Esophagus squamous epithelium (tissue), 5 donors: ENCODE results near the gene ZNF268. TPM values are rescaled to one million over a fixed set of nuclear protein-coding genes. Genes with fewer than 3 reads are reported as not detected.

Experiments used
- DNase-seq: peaks from one replicate; lab custom pipeline; 2025; lab: John Stamatoyannopoulos, UW
- H3K27ac ChIP-seq, 4 donors: fragments of 200-600 bp; sonication (generic); one replicate each; pipeline ENCODE4 v1.5.1; 2016 to 2019; ENCODE audit warnings: mild to moderate bottlenecking in 1 of 4
- H3K27me3 ChIP-seq, 4 donors: fragments of 200-600 bp; sonication (generic); 1 replicate in 3 of 4; 2 replicates in 1 of 4; pipeline versions ENCODE4 v1.5.1 to v1.6.0; 2017 to 2021; ENCODE audit warnings: antibody characterized with exemption in 1 of 4
- H3K36me3 ChIP-seq, 3 donors: fragments of 200-600 bp; sonication (generic); one replicate each; pipeline ENCODE4 v1.5.1; 2016 to 2019
- H3K4me1 ChIP-seq, 3 donors: fragments of 200-600 bp; sonication (generic); one replicate each; pipeline ENCODE4 v1.5.1; 2017 to 2019
- H3K4me3 ChIP-seq, 4 donors: fragments of 200-600 bp; sonication (generic); 1 replicate in 3 of 4; 2 replicates in 1 of 4; pipeline ENCODE4 v1.5.1; 2016 to 2019; ENCODE audit warnings: mild to moderate bottlenecking in 2 of 4, moderate library complexity in 1 of 4
- H3K9me3 ChIP-seq, 3 donors: fragments of 200-600 bp; sonication (generic); one replicate each; pipeline ENCODE4 v1.5.1; 2016 to 2019
- POLR2A ChIP-seq, 4 donors: fragments of 450-650 bp; IDR thresholded peaks; one replicate each; pipeline ENCODE4 v1.6.1; 2017; ENCODE audit warnings: antibody characterized with exemption in 4 of 4, mild to moderate bottlenecking in 4 of 4, moderate library complexity in 3 of 4
- WGBS, 2 donors: methylation state at CpG; one replicate each; pipeline ENCODE4 v1.1.5; 2018; 5-methylcytosine and 5-hydroxymethylcytosine counted together
- intact Hi-C: fragments of 100-400 bp; cut with DNase I; formaldehyde crosslinking; loops from one replicate; pipeline ENCODE4 v1.15.0; 2022
- total RNA-seq, 4 donors: library from RNA; depleted of rRNA; stranded (reverse); fragments of >200 nt; gene quantifications; one replicate each; pipeline ENCODE4 v1.1.0, GENCODE V29; 2016
- TF ChIP-seq, protein P1 (sequence below), 6 experiments: fragments of 450-650 bp in 4 of 6; fragments of 200-600 bp in 2 of 6; sonication (generic) in 2 of 6; IDR thresholded peaks; one replicate each; pipeline ENCODE4 v1.5.1; 2016 to 2019; ENCODE audit warnings: antibody characterized with exemption in 6 of 6, mild to moderate bottlenecking in 4 of 6, moderate library complexity in 4 of 6
- donor health status: DM: yes; HTN: yes; CAD: no.

The ZNF268 gene
- total RNA-seq, 4 donors from 2014 or later: 9.8 to 21.0 (median 15.7) TPM

DNA sequence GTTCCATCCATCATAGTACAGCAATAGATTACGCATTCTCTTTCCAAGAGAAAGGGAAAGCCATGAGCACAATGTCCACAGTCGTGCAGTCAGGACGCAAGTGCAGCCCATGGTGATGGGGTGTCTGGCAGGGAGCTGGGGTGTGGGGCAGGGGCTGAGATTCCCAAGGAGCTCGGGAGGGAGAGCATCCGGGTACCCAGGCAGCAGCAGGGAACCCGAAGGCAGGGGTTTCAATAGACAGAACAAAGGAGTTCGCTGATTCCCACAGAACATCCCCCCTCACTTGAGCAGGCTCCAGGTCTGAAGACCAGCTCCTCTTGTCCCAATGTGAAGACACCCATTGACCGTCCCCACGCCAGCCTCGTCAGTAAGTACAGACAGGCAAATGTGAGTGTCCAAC lies 40.9 kb downstream of the ZNF268 start:
- Histone ChIP-seq H3K4me1 (no peaks in the 10 kb centered on the region), H3K4me3 (no peak overlapping the region), H3K36me3 (no peaks in the 10 kb centered on the region), H3K27me3 (no peaks in the 10 kb centered on the region), H3K27ac (no peak overlapping the region), H3K9me3 (peaks cover 0 to 88% (median 44%) of the 10 kb centered on the region in 3 donors)
- TF ChIP-seq, protein P1, sequence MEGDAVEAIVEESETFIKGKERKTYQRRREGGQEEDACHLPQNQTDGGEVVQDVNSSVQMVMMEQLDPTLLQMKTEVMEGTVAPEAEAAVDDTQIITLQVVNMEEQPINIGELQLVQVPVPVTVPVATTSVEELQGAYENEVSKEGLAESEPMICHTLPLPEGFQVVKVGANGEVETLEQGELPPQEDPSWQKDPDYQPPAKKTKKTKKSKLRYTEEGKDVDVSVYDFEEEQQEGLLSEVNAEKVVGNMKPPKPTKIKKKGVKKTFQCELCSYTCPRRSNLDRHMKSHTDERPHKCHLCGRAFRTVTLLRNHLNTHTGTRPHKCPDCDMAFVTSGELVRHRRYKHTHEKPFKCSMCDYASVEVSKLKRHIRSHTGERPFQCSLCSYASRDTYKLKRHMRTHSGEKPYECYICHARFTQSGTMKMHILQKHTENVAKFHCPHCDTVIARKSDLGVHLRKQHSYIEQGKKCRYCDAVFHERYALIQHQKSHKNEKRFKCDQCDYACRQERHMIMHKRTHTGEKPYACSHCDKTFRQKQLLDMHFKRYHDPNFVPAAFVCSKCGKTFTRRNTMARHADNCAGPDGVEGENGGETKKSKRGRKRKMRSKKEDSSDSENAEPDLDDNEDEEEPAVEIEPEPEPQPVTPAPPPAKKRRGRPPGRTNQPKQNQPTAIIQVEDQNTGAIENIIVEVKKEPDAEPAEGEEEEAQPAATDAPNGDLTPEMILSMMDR (IDR thresholded peaks at IDR 0.05): no peak
- TF ChIP-seq POLR2A (IDR thresholded peaks at IDR 0.05): no peak
- intact Hi-C loops: no loop called here
- 81 to 90% methylated on average over 7 to 9 of the region's 10 CpGs for WGBS, 2 donors
- no peak for DNase-seq

DNA sequence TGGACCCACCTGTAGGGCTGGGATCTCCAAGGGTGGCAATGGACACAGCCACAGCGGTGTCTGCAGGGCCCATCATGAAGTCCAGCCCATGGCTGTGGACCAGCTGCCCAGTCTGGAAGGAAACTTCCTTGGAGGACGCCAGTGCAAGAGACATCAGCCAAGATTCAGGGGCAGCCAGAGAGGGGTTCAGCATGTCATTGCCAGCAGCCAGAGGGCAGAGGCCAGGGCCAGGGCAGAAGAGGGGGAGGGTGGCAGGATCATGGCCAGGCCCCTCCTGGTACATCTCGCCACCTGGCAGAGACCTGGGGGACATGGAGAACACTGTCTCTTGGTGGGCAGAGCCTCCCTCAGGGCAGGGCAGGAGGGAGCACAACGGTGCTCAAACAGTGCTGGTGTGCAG lies 44.2 kb downstream of the ZNF268 start:
- intact Hi-C loops: no loop called here
- WGBS, 2 donors: 86 to 90% methylated on average over 2 of the region's 4 CpGs
- TF ChIP-seq, protein P1 (IDR thresholded peaks at IDR 0.05): no peak
- no peak for TF ChIP-seq POLR2A (IDR thresholded peaks at IDR 0.05)
- Histone ChIP-seq H3K4me3 (no peak overlapping the region), H3K27ac (no peak overlapping the region), H3K36me3 (no peaks in the 10 kb centered on the region), H3K4me1 (no peaks in the 10 kb centered on the region), H3K27me3 (no peaks in the 10 kb centered on the region), H3K9me3 (peaks cover 0 to 86% (median 20%) of the 10 kb centered on the region in 3 donors)
- DNase-seq: no peak

DNA sequence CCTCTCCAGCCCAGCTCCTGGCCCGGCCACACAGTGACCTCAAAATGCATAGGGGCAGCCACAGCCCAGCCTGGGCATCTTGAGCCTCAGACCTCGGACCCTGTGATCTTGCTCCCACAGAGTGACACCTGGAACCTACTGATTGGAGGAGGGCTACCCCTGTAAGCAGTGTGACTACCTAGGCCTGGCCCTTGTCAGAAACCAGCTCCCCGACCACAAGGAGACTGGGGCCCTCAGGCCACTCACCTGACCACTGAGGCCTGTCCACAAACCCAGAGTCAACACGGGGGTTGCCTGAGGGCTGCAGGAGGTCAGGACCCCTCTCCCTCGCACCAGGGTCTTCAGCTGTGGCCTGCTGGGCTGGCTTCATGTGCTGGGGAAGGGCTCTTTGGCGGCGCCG lies 45.4 kb downstream of the ZNF268 start:
- no peaks in the 10 kb centered on the region for H3K27me3 ChIP-seq
- H3K4me1 ChIP-seq: no peaks in the 10 kb centered on the region
- intact Hi-C loops: no loop called here
- DNase-seq: no peak
- H3K36me3 ChIP-seq: no peaks in the 10 kb centered on the region
- TF ChIP-seq, protein P1 (IDR thresholded peaks at IDR 0.05): no peak
- no peak for TF ChIP-seq POLR2A (IDR thresholded peaks at IDR 0.05)
- no peak overlapping the region for H3K4me3 ChIP-seq
- WGBS, 2 donors: 73% methylated on average over 6 of the region's 8 CpGs; no CpG with 5 or more reads in 1 of the 2 donors
- peaks cover 0 to 87% (median 14%) of the 10 kb centered on the region in 3 donors for H3K9me3 ChIP-seq
- no peak overlapping the region for H3K27ac ChIP-seq

DNA sequence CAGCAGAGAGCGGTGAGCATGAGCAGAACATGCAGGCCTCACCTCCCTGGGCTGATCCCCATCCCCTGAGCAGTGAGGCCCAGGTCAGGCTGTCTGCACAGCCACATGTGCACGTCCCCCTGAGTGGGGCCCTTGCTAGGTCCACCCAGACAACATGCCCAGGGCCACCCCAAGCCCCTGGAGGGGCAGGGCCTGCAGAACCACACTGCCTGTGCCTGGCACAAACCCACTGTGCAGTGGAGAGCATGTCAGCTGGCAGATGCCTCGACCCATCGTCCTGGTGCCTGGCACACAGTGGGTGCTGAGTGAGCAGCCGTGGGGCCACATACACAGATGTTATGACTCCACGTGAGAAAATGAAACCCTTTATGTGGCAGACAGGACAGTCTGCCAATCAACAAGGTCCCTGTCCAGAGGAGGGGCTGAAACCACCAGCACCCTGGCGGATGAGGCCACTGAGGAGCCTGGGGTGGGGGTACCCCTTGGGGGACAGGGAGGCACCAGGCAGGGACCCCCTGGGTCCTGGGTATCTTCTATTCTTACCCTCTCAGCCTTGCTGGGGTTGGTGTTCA lies 46.1 kb downstream of the ZNF268 start:
- TF ChIP-seq, protein P1 (IDR thresholded peaks at IDR 0.05): no peak
- no peak for TF ChIP-seq POLR2A (IDR thresholded peaks at IDR 0.05)
- no peak overlapping the region for H3K27ac ChIP-seq
- no peaks in the 10 kb centered on the region for H3K27me3 ChIP-seq
- intact Hi-C loops: no loop called here
- DNase-seq: no peak
- H3K9me3 ChIP-seq: peaks cover 0 to 87% (median 16%) of the 10 kb centered on the region in 3 donors
- 33 to 55% methylated on average over 3 of the region's 7 CpGs for WGBS, 2 donors
- no peaks in the 10 kb centered on the region for H3K36me3 ChIP-seq
- H3K4me1 ChIP-seq: no peaks in the 10 kb centered on the region
- H3K4me3 ChIP-seq: no peak overlapping the region

DNA sequence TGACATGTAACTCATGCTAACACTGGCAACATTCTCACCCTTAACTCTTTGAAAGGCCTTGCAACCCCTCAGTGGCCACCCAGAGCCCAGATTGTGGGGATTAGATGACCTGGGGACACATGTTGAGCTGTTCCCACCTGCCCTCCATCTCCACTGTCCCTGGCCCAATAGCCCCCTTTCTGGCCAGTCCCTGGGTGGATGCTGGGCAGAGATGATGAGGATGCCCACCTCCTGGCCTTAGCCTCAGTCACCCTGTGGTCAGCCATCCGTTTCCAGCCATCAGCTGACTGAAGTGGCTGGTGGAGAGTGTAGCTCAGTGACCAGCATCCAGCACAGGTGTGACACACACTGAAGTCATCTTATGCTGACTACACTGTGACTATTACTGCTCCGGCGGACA lies 49.7 kb downstream of the ZNF268 start:
- DNase-seq: no peak
- peaks cover 0 to 8% (median 0%) of the 10 kb centered on the region in 4 donors for H3K27me3 ChIP-seq
- no peaks in the 10 kb centered on the region for H3K36me3 ChIP-seq
- peaks cover 0 to 85% (median 23%) of the 10 kb centered on the region in 3 donors for H3K9me3 ChIP-seq
- no peak overlapping the region for H3K4me3 ChIP-seq
- no peak for TF ChIP-seq POLR2A (IDR thresholded peaks at IDR 0.05)
- TF ChIP-seq, protein P1 (IDR thresholded peaks at IDR 0.05): no peak
- intact Hi-C loops: no loop called here
- WGBS, 2 donors: 70 to 71% methylated on average over 3 of the region's 3 CpGs
- H3K27ac ChIP-seq: no peak overlapping the region
- H3K4me1 ChIP-seq: no peaks in the 10 kb centered on the region
